Fibroblast of lung (primary cell): ENCODE data around the gene NT5DC3.

ENCODE experiments used
- CTCF ChIP-seq, 2 donors: IDR thresholded peaks in 1 of 2; conservative IDR thresholded peaks in 1 of 2; 1 replicate in 1 of 2; 2 replicates in 1 of 2; pipeline ENCODE4 v1.5.1; 2011 to 2012; ENCODE audit warnings: low read length in 2 of 2, control low read depth in 1 of 2, inconsistent platforms in 1 of 2, low read depth in 1 of 2, mild to moderate bottlenecking in 1 of 2
- EZH2 ChIP-seq: IDR thresholded peaks from 2 replicates; pipeline ENCODE4 v1.5.1; 2012; ENCODE audit warnings: low read length, control low read depth, mild to moderate bottlenecking; ENCODE audit errors: missing control alignments

- TF ChIP-seq CTCF (conservative IDR thresholded peaks at IDR 0.05 in 1 of 2, IDR thresholded peaks at IDR 0.05 in 1 of 2; ENCODE audit: low read depth in 1 of 2, low read length in 2 of 2): no peak
- no peak for TF ChIP-seq EZH2
Measured at GRCh38 chr12:103854372-103854973, 13.4 kb upstream of the NT5DC3 start.
